ENCODE results near the gene TMEM266.

The TMEM266 gene

GRCh38 chr15:76203346-76204108 is 143.7 kb downstream of the TMEM266 start:
- no peak for DNase-seq (ENCODE audit: low read depth)

GRCh38 chr15:76204109-76204845 is 144.5 kb downstream of the TMEM266 start:
- DNase-seq (ENCODE audit: low read depth), result no peak

- DNase-seq (ENCODE audit: low read depth), result no peak
Measured at GRCh38 chr15:76204916-76205460, 145.2 kb downstream of the TMEM266 start.

- no peak for DNase-seq (ENCODE audit: low read depth)
Measured at GRCh38 chr15:76206325-76206976, 146.7 kb downstream of the TMEM266 start.

GRCh38 chr15:76208084-76208785 is 148.4 kb downstream of the TMEM266 start:
- no peak for DNase-seq (ENCODE audit: low read depth)

- DNase-seq (ENCODE audit: low read depth), result no peak
Measured at GRCh38 chr15:76208786-76209424, 149.1 kb downstream of the TMEM266 start.

GRCh38 chr15:76209523-76209922 is 149.7 kb downstream of the TMEM266 start:
- DNase-seq (ENCODE audit: low read depth), result no peak

- DNase-seq (ENCODE audit: low read depth), result no peak
Measured at GRCh38 chr15:76209942-76210341, 150.2 kb downstream of the TMEM266 start.

GRCh38 chr15:76215634-76216033 is 155.8 kb downstream of the TMEM266 start:
- no peak for DNase-seq (ENCODE audit: low read depth)

- DNase-seq (ENCODE audit: low read depth), result no peak
Measured at GRCh38 chr15:76217029-76217881, 157.5 kb downstream of the TMEM266 start.

- DNase-seq (ENCODE audit: low read depth), result no peak
Measured at GRCh38 chr15:76217882-76218217, 158.1 kb downstream of the TMEM266 start.

GRCh38 chr15:76221085-76221767 is 161.4 kb downstream of the TMEM266 start:
- DNase-seq (ENCODE audit: low read depth), result no peak

GRCh38 chr15:76222159-76222558 is 162.4 kb downstream of the TMEM266 start:
- DNase-seq (ENCODE audit: low read depth), result no peak

GRCh38 chr15:76223521-76223920 is 163.7 kb downstream of the TMEM266 start:
- no peak for DNase-seq (ENCODE audit: low read depth)

- no peak for DNase-seq (ENCODE audit: low read depth)
Measured at GRCh38 chr15:76229266-76229665, 169.5 kb downstream of the TMEM266 start.

GRCh38 chr15:76233921-76234320 is 174.1 kb downstream of the TMEM266 start:
- DNase-seq (ENCODE audit: low read depth), result no peak

GRCh38 chr15:76234337-76234889 is 174.6 kb downstream of the TMEM266 start:
- no peak for DNase-seq (ENCODE audit: low read depth)

- peak; percentile 18 for DNase-seq (ENCODE audit: low read depth)
Measured at GRCh38 chr15:76235186-76235826, 175.5 kb downstream of the TMEM266 start.

GRCh38 chr15:76236350-76236749 is 176.6 kb downstream of the TMEM266 start:
- no peak for DNase-seq (ENCODE audit: low read depth)

Data from CMK (cell line).